Body of pancreas (tissue), 4 donors: ENCODE data around the gene CNTNAP2. TPM values are rescaled to one million over a fixed set of nuclear protein-coding genes. Genes with fewer than 3 reads are reported as not detected.

Experiments
- ATAC-seq: fragments of 150-250 bp; one replicate; pipeline ENCODE4 v1.9.1; 2016
- DNase-seq, 4 donors: peaks; one replicate each; pipeline ENCODE4 v3.0.0-alpha.2; 2019
- H3K27ac ChIP-seq, 4 donors: fragments of 200-600 bp; sonication (generic); 1 replicate in 3 of 4; 2 replicates in 1 of 4; pipeline versions ENCODE4 v1.5.1 to v1.6.1; 2016 to 2019; ENCODE audit warnings: mild to moderate bottlenecking in 1 of 4, mixed read lengths in 1 of 4, moderate library complexity in 1 of 4
- H3K27me3 ChIP-seq, 2 donors: fragments of 200-600 bp; sonication (generic); one replicate each; pipeline ENCODE4 v1.6.0; 2016; ENCODE audit warnings: mild to moderate bottlenecking in 1 of 2
- H3K36me3 ChIP-seq, 2 donors: fragments of 200-600 bp; sonication (generic); replicated peaks in 1 of 2; 2 replicates each; pipeline ENCODE4 v1.5.1; 2016; ENCODE audit warnings: low read depth in 2 of 2; ENCODE audit not compliant: insufficient read depth in 1 of 2
- H3K4me1 ChIP-seq: fragments of 200-600 bp; sonication (generic); one replicate; pipeline ENCODE4 v1.6.0; 2016
- H3K4me3 ChIP-seq, 2 donors: fragments of 200-600 bp; sonication (generic); 1 replicate in 1 of 2; 2 replicates in 1 of 2; pipeline ENCODE4 v1.5.1; 2016 to 2019
- H3K9me3 ChIP-seq, 3 donors: fragments of 200-600 bp; sonication (generic); 1 replicate in 2 of 3; 2 replicates in 1 of 3; pipeline ENCODE4 v1.5.1; 2016
- POLR2A ChIP-seq, 3 donors: fragments of 450-650 bp; IDR thresholded peaks; one replicate each; pipeline ENCODE4 v1.6.1; 2016; ENCODE audit warnings: antibody characterized with exemption in 3 of 3, mild to moderate bottlenecking in 2 of 3
- WGBS, 2 donors: methylation state at CpG; one replicate each; pipeline ENCODE4 v1.1.5; 2017; 5-methylcytosine and 5-hydroxymethylcytosine counted together
- intact Hi-C: fragments of 100-400 bp; cut with DNase I; formaldehyde crosslinking; loops from one replicate; pipeline ENCODE4 v1.15.1; 2023
- total RNA-seq, 2 donors: library from RNA; depleted of rRNA; stranded (reverse); fragments of >200 nt; gene quantifications; one replicate each; pipeline ENCODE4 v1.1.0, GENCODE V29; 2016
- TF ChIP-seq, protein P1 (sequence below), 7 experiments: fragments of 450-650 bp in 4 of 7; fragments of 200-600 bp in 3 of 7; sonication (generic) in 3 of 7; IDR thresholded peaks; one replicate each; pipeline ENCODE4 v1.5.1; 2016 to 2019; ENCODE audit warnings: antibody characterized with exemption in 7 of 7

CNTNAP2 gene
- total RNA-seq, 2 donors from 2014 or later = 1.0 TPM; not detected in 1

- no peaks in the 10 kb centered on the region for H3K9me3 ChIP-seq
- TF ChIP-seq, protein P1, sequence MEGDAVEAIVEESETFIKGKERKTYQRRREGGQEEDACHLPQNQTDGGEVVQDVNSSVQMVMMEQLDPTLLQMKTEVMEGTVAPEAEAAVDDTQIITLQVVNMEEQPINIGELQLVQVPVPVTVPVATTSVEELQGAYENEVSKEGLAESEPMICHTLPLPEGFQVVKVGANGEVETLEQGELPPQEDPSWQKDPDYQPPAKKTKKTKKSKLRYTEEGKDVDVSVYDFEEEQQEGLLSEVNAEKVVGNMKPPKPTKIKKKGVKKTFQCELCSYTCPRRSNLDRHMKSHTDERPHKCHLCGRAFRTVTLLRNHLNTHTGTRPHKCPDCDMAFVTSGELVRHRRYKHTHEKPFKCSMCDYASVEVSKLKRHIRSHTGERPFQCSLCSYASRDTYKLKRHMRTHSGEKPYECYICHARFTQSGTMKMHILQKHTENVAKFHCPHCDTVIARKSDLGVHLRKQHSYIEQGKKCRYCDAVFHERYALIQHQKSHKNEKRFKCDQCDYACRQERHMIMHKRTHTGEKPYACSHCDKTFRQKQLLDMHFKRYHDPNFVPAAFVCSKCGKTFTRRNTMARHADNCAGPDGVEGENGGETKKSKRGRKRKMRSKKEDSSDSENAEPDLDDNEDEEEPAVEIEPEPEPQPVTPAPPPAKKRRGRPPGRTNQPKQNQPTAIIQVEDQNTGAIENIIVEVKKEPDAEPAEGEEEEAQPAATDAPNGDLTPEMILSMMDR (IDR thresholded peaks at IDR 0.05) = no peak
- H3K27ac ChIP-seq = no peak overlapping the region
- H3K4me3 ChIP-seq = no peak overlapping the region
- intact Hi-C loops = no loop called here
- no peak for ATAC-seq
- WGBS, 2 donors = 39 to 53% methylated on average over 1 of the region's 1 CpG
- no peak for DNase-seq
- no peaks in the 10 kb centered on the region for H3K4me1 ChIP-seq
- no peaks in the 10 kb centered on the region for H3K27me3 ChIP-seq
- no peaks in the 10 kb centered on the region for H3K36me3 ChIP-seq
These were observed 85.3 kb downstream of the CNTNAP2 start for GRCh38 chr7:146201945-146202344.

GRCh38 chr7:146206270-146206669 lies 89.7 kb downstream of the CNTNAP2 start:
- ATAC-seq = no peak
- no peaks in the 10 kb centered on the region for H3K9me3 ChIP-seq
- WGBS, 2 donors = 56 to 65% methylated on average over 2 of the region's 2 CpGs
- no peaks in the 10 kb centered on the region for H3K36me3 ChIP-seq
- H3K27me3 ChIP-seq = no peaks in the 10 kb centered on the region
- intact Hi-C loops = no loop called here
- no peak overlapping the region for H3K4me3 ChIP-seq
- H3K4me1 ChIP-seq = no peaks in the 10 kb centered on the region
- no peak for DNase-seq
- no peak overlapping the region for H3K27ac ChIP-seq
- TF ChIP-seq, protein P1 (IDR thresholded peaks at IDR 0.05) = no peak
- no peak for TF ChIP-seq POLR2A (IDR thresholded peaks at IDR 0.05)

DNA sequence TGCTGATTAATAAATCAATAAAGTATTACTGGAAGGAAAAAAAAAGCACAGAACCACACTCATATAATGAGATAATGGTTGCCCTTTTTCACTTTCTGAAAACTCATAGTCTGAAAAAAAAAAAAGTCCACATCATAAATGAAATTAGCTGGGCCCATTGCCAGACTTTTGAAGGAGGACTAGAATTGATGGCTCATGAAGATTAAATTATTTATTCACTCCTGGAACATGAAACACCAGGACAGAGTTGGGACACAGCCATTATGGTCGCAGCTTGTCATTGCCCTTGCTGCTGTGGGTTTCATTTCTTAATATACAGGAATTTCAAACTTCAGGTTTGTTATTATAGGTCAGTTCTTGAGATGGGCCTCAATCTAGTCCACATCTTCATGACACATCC lies 91.9 kb downstream of the CNTNAP2 start:
- TF ChIP-seq POLR2A (IDR thresholded peaks at IDR 0.05) = no peak
- TF ChIP-seq, protein P1 (IDR thresholded peaks at IDR 0.05) = no peak
- no peaks in the 10 kb centered on the region for H3K36me3 ChIP-seq
- H3K27ac ChIP-seq = no peak overlapping the region
- WGBS, 2 donors = 38 to 39% methylated on average over 1 of the region's 1 CpG
- ATAC-seq = no peak
- no peak for DNase-seq
- H3K4me1 ChIP-seq = no peaks in the 10 kb centered on the region
- no peak overlapping the region for H3K4me3 ChIP-seq
- intact Hi-C loops = no loop called here
- H3K27me3 ChIP-seq = no peaks in the 10 kb centered on the region
- H3K9me3 ChIP-seq = no peaks in the 10 kb centered on the region

GRCh38 chr7:146214842-146215241 lies 98.2 kb downstream of the CNTNAP2 start:
- TF ChIP-seq POLR2A (IDR thresholded peaks at IDR 0.05) = no peak
- TF ChIP-seq, protein P1 (IDR thresholded peaks at IDR 0.05) = no peak
- H3K9me3 ChIP-seq = no peaks in the 10 kb centered on the region
- H3K27ac ChIP-seq = no peak overlapping the region
- H3K36me3 ChIP-seq = no peaks in the 10 kb centered on the region
- H3K4me1 ChIP-seq = no peaks in the 10 kb centered on the region
- H3K4me3 ChIP-seq = no peak overlapping the region
- 64 to 65% methylated on average over 4 of the region's 4 CpGs for WGBS, 2 donors
- no peak for DNase-seq
- intact Hi-C loops = no loop called here
- no peak for ATAC-seq
- no peaks in the 10 kb centered on the region for H3K27me3 ChIP-seq

GRCh38 chr7:146216396-146217041 lies 99.9 kb downstream of the CNTNAP2 start:
- no peaks in the 10 kb centered on the region for H3K27me3 ChIP-seq
- DNase-seq = no peak
- H3K9me3 ChIP-seq = no peaks in the 10 kb centered on the region
- H3K4me1 ChIP-seq = no peaks in the 10 kb centered on the region
- H3K36me3 ChIP-seq = no peaks in the 10 kb centered on the region
- no peak for TF ChIP-seq POLR2A (IDR thresholded peaks at IDR 0.05)
- TF ChIP-seq, protein P1 (IDR thresholded peaks at IDR 0.05) = no peak
- WGBS, 2 donors = 65 to 75% methylated on average over 9 of the region's 9 CpGs
- no peak for ATAC-seq
- H3K4me3 ChIP-seq = no peak overlapping the region
- intact Hi-C loops = no loop called here
- no peak overlapping the region for H3K27ac ChIP-seq
